MM.1S (cell line): Measurements from ENCODE around the gene ARHGEF7.

ENCODE experiments used
- DNase-seq: peaks from one replicate; pipeline ENCODE4 v3.0.0-alpha.2; 2015
- H2AFZ ChIP-seq: fragments of 300-600 bp; sonication (generic); 2 replicates; pipeline ENCODE4 v1.6.0; 2016; ENCODE audit warnings: antibody characterized with exemption, low read length
- H3F3A ChIP-seq: fragments of 300-600 bp; sonication (generic); 2 replicates; pipeline ENCODE4 v1.6.1; 2016; ENCODE audit warnings: mild to moderate bottlenecking, antibody characterized with exemption, low read length, moderate library complexity, mixed read lengths; ENCODE audit not compliant: insufficient read depth
- H3K27ac ChIP-seq: fragments of 300-600 bp; sonication (generic); 2 replicates; pipeline ENCODE4 v1.5.1; 2016; ENCODE audit warnings: mild to moderate bottlenecking, low read length
- H3K27me3 ChIP-seq: fragments of 300-600 bp; sonication (generic); replicated peaks from 2 replicates; pipeline ENCODE4 v1.6.0; 2016; ENCODE audit warnings: low read length; ENCODE audit not compliant: insufficient read depth
- H3K36me3 ChIP-seq: fragments of 300-600 bp; sonication (generic); replicated peaks from 2 replicates; pipeline ENCODE4 v1.6.1; 2016; ENCODE audit warnings: mild to moderate bottlenecking, low read length, mixed read lengths; ENCODE audit not compliant: insufficient read depth
- H3K4me1 ChIP-seq: fragments of 300-600 bp; sonication (generic); 2 replicates; pipeline ENCODE4 v1.6.1; 2016; ENCODE audit warnings: low read length, mixed read lengths
- H3K4me2 ChIP-seq: fragments of 300-600 bp; sonication (generic); 2 replicates; pipeline ENCODE4 v1.6.0; 2016; ENCODE audit warnings: low read depth, low read length
- H3K4me3 ChIP-seq: fragments of 300-600 bp; sonication (generic); 2 replicates; pipeline ENCODE4 v1.5.1; 2016; ENCODE audit warnings: low read length, mixed read lengths
- H3K79me2 ChIP-seq: fragments of 300-600 bp; sonication (generic); 2 replicates; pipeline ENCODE4 v1.6.1; 2016; ENCODE audit warnings: mixed run types, low read length, mixed read lengths
- H3K9ac ChIP-seq: fragments of 300-600 bp; sonication (generic); 2 replicates; pipeline ENCODE4 v1.6.1; 2016; ENCODE audit warnings: low read length, mixed read lengths
- H3K9me2 ChIP-seq: fragments of 300-600 bp; sonication (generic); replicated peaks from 2 replicates; pipeline ENCODE4 v1.6.1; 2016; ENCODE audit warnings: mild to moderate bottlenecking, low read length, mixed read lengths; ENCODE audit not compliant: insufficient read depth
- H3K9me3 ChIP-seq: fragments of 300-600 bp; sonication (generic); replicated peaks from 2 replicates; pipeline ENCODE4 v1.6.1; 2016; ENCODE audit warnings: mild to moderate bottlenecking, low read length, mixed read lengths; ENCODE audit not compliant: insufficient read depth
- H4K20me1 ChIP-seq: fragments of 300-600 bp; sonication (generic); 2 replicates; pipeline ENCODE4 v1.6.1; 2016; ENCODE audit warnings: mild to moderate bottlenecking, low read length, moderate library complexity, mixed read lengths; ENCODE audit not compliant: insufficient read depth
- EZH2 ChIP-seq: fragments of 300-600 bp; sonication (generic); optimal IDR thresholded peaks from 2 replicates; pipeline ENCODE3; 2017; ENCODE audit warnings: low read depth, mild to moderate bottlenecking, antibody characterized with exemption, low read length, mixed read lengths
- EZH2phosphoT487 ChIP-seq: fragments of 300-600 bp; sonication (generic); IDR thresholded peaks from 2 replicates; pipeline ENCODE4 v1.6.1; 2018; ENCODE audit warnings: antibody characterized with exemption, low read length
- TF ChIP-seq, protein P1 (sequence below): fragments of 300-600 bp; sonication (generic); IDR thresholded peaks from 2 replicates; pipeline ENCODE4 v1.5.1; 2016; ENCODE audit warnings: antibody characterized with exemption, low read length, mixed read lengths

Gene ARHGEF7

DNA sequence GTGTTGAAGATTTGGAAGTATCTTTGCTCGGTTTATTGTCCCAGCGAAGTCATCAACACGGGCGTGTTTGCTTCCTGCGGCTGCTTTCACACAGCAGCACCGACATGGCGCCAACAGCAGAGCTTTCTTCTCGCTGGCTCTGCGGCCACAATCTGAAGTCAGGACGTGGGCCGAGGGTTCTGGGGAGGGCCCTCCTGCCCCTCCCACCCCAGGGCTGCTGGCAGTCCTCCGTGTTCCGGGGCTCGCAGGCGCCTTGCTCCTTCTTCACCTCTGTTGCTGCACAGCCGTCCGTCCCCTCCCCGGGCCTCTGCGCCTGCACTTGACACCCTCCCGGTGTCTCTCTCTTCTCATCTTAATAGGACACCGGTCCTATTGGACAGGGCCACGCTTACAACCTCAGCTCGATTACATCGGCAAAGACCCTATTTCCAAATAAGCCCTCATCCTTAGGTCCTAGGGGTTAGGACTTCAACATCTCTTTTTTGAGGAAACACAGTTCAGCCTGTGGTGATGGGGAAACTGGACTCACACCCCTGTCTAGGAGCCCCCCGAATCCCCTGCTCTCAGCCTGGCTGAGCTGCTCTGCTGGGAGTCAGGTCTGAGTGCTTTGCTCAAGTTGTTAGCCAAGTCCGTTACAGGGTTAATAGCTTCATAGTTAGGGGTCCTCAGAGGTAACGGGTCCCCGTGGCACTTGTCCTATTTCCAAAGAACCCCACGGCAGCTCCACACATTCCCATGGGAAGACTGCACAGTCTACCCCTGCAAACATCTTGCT is 202.6 kb downstream of the ARHGEF7 start:
- Histone ChIP-seq H2AFZ (no peak overlapping the region), H3K4me2 (no peak overlapping the region), H3K4me3 (no peak overlapping the region), H3K9me3 (no peaks in the 10 kb centered on the region), H3K27me3 (no peaks in the 10 kb centered on the region), H3K36me3 (no peaks in the 10 kb centered on the region), H3K27ac (no peak overlapping the region), H3K4me1 (no peaks in the 10 kb centered on the region), H3K79me2 (no peaks in the 10 kb centered on the region), H3K9me2 (no peaks in the 10 kb centered on the region), H4K20me1 (no peaks in the 10 kb centered on the region), H3F3A (no peaks in the 10 kb centered on the region), H3K9ac (no peak overlapping the region)
- no peak for DNase-seq
- no peak for TF ChIP-seq EZH2

DNA sequence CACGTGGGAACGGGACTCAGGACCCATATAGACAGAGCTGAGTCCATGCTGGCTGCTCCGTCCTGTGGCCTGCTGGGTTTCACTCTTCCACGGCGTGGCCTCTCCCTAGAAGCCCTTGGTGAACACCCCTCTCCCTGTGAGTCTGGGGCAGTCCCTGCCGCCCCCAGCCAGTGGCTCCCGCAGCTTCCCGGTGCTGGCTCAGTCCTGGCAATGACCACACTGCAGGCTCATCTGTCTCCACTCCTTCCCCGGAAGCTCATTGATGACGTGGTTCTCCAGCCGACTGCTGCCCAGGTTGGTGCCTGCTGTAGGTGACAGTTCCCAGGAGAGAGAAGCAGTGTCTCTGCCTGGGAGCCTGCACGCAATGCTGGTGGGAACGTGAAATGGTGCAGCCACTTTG is 203.3 kb downstream of the ARHGEF7 start:
- no peaks in the 10 kb centered on the region for H4K20me1 ChIP-seq
- H2AFZ ChIP-seq: no peak overlapping the region
- no peaks in the 10 kb centered on the region for H3F3A ChIP-seq
- H3K4me2 ChIP-seq: no peak overlapping the region
- H3K9ac ChIP-seq: no peak overlapping the region
- H3K27ac ChIP-seq: no peak overlapping the region
- DNase-seq: no peak
- no peaks in the 10 kb centered on the region for H3K9me3 ChIP-seq
- no peaks in the 10 kb centered on the region for H3K27me3 ChIP-seq
- H3K9me2 ChIP-seq: no peaks in the 10 kb centered on the region
- no peaks in the 10 kb centered on the region for H3K36me3 ChIP-seq
- H3K4me1 ChIP-seq: no peaks in the 10 kb centered on the region
- H3K4me3 ChIP-seq: no peak overlapping the region
- no peaks in the 10 kb centered on the region for H3K79me2 ChIP-seq
- TF ChIP-seq EZH2 (no peak), EZH2phosphoT487 (no peak)
- TF ChIP-seq, protein P1, sequence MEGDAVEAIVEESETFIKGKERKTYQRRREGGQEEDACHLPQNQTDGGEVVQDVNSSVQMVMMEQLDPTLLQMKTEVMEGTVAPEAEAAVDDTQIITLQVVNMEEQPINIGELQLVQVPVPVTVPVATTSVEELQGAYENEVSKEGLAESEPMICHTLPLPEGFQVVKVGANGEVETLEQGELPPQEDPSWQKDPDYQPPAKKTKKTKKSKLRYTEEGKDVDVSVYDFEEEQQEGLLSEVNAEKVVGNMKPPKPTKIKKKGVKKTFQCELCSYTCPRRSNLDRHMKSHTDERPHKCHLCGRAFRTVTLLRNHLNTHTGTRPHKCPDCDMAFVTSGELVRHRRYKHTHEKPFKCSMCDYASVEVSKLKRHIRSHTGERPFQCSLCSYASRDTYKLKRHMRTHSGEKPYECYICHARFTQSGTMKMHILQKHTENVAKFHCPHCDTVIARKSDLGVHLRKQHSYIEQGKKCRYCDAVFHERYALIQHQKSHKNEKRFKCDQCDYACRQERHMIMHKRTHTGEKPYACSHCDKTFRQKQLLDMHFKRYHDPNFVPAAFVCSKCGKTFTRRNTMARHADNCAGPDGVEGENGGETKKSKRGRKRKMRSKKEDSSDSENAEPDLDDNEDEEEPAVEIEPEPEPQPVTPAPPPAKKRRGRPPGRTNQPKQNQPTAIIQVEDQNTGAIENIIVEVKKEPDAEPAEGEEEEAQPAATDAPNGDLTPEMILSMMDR: no peak

DNA sequence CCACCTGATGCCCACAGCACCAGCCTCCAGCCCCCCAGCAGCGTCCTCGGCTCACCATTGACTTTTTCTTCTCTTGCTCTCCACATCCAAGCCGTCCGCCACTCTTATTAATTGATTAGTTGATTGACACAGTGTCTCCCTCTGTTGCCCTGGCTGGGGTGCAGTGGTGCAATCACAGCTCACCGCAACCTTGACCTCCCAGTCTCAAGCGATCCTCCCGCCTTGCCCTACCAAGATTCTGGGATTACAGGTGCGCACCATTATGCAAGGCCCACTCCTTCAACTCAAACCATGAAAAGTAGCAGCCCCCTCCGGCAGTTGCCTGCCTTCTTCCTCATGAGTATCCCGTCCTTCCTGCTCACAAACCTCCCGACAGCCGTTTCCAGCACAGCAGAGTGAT is 204.4 kb downstream of the ARHGEF7 start:
- Histone ChIP-seq H3K4me1 (no peaks in the 10 kb centered on the region), H3K4me3 (no peak overlapping the region), H3K36me3 (no peaks in the 10 kb centered on the region), H3K9me3 (no peaks in the 10 kb centered on the region), H3K9me2 (no peaks in the 10 kb centered on the region), H3K9ac (no peak overlapping the region), H3F3A (no peaks in the 10 kb centered on the region), H4K20me1 (no peaks in the 10 kb centered on the region), H2AFZ (no peak overlapping the region), H3K27me3 (no peaks in the 10 kb centered on the region), H3K79me2 (no peaks in the 10 kb centered on the region), H3K4me2 (no peak overlapping the region), H3K27ac (no peak overlapping the region)
- no peak for TF ChIP-seq EZH2
- TF ChIP-seq, protein P1: no peak
- no peak for TF ChIP-seq EZH2phosphoT487
- no peak for DNase-seq
